CD8-positive, alpha-beta memory T cell (primary cell): ENCODE measurements around the gene EMD. TPM values are rescaled to one million over a fixed set of nuclear protein-coding genes. Genes with fewer than 3 reads are reported as not detected.
A peak's percentile ranks its signal among the peaks of the same experiment; 100 is the strongest.

Experiments used
- CTCF ChIA-PET: fragments of 350-600 bp; sonication (Branson Sonifier 250); formaldehyde crosslinking; loops from one replicate; lab custom pipeline; 2021; ENCODE audit warnings: antibody characterized with exemption; lab: Charles Lee
- POLR2A ChIA-PET: fragments of 350-600 bp; sonication (Branson Sonifier 250); formaldehyde crosslinking; loops from one replicate; lab custom pipeline; 2021; ENCODE audit warnings: antibody characterized with exemption; lab: Charles Lee
- DNase-seq, 5 donors: peaks; one replicate each; pipeline versions ENCODE4 v3.0.0 to v3.0.0-alpha.2; 2020 to 2022; ENCODE audit warnings: mixed read lengths in 1 of 5
- H3K27ac ChIP-seq: one replicate; pipeline ENCODE4 v1.7.0; 2013; ENCODE audit warnings: low read depth, mild to moderate bottlenecking, low read length, moderate library complexity
- H3K27me3 ChIP-seq: 2 replicates; pipeline ENCODE4 v1.7.0; 2013; ENCODE audit warnings: low read length, mild to moderate bottlenecking; ENCODE audit not compliant: insufficient read depth, poor library complexity, severe bottlenecking
- H3K36me3 ChIP-seq: 2 replicates; pipeline ENCODE4 v1.7.0; 2013; ENCODE audit warnings: mild to moderate bottlenecking, low read length, moderate library complexity; ENCODE audit not compliant: insufficient read depth
- H3K4me1 ChIP-seq: 2 replicates; pipeline ENCODE4 v1.7.0; 2013; ENCODE audit warnings: mild to moderate bottlenecking, low read length, moderate library complexity; ENCODE audit not compliant: insufficient read depth
- H3K4me3 ChIP-seq: 2 replicates; pipeline ENCODE4 v1.7.0; 2013; ENCODE audit warnings: mild to moderate bottlenecking, low read length
- H3K9me3 ChIP-seq: 2 replicates; pipeline ENCODE4 v1.7.0; 2013; ENCODE audit warnings: mild to moderate bottlenecking, low read length
- H3K27ac Mint-ChIP-seq, 8 donors: one replicate each; pipeline ENCODE4 v1.8.0; 2020 to 2021; ENCODE audit warnings: mixed read lengths in 8 of 8, mild to moderate bottlenecking in 6 of 8, inconsistent platforms in 3 of 8, moderate library complexity in 3 of 8
- H3K27me3 Mint-ChIP-seq, 2 donors: one replicate each; pipeline ENCODE4 v1.8.0; 2020 to 2021; ENCODE audit warnings: mixed read lengths in 2 of 2, mild to moderate bottlenecking in 1 of 2, moderate library complexity in 1 of 2
- H3K36me3 Mint-ChIP-seq, 3 donors: one replicate each; pipeline ENCODE4 v1.8.0; 2020 to 2021; ENCODE audit warnings: mixed read lengths in 3 of 3, inconsistent platforms in 1 of 3, mild to moderate bottlenecking in 1 of 3
- H3K4me1 Mint-ChIP-seq, 3 donors: one replicate each; pipeline ENCODE4 v1.8.0; 2020 to 2021; ENCODE audit warnings: mixed read lengths in 3 of 3, inconsistent platforms in 1 of 3, mild to moderate bottlenecking in 1 of 3
- H3K4me3 Mint-ChIP-seq, 7 donors: one replicate each; pipeline ENCODE4 v1.8.0; 2020 to 2021; ENCODE audit warnings: mixed read lengths in 7 of 7, mild to moderate bottlenecking in 6 of 7, moderate library complexity in 4 of 7, inconsistent platforms in 2 of 7
- H3K9me3 Mint-ChIP-seq, 5 donors: one replicate each; pipeline ENCODE4 v1.8.0; 2020 to 2022; ENCODE audit warnings: mixed read lengths in 5 of 5, mild to moderate bottlenecking in 3 of 5, moderate library complexity in 2 of 5, inconsistent platforms in 1 of 5
- polyA plus RNA-seq: library from polyadenylated mRNA; unstranded; fragments of 300-500 nt; fragmentation: Illumina TruSeq; gene quantifications from one replicate; pipeline ENCODE4 v1.2.3, GENCODE V29; 2021
- total RNA-seq, 2 experiments: library from RNA; stranded (reverse); gene quantifications; one replicate each; pipeline ENCODE4 v1.2.3, GENCODE V29; 2021

EMD gene
- total and polyA plus RNA-seq, 3 experiments from 2014 or later: 37.2 to 119 (median 107) TPM

- Mint-ChIP-seq H3K9me3 (no peaks in the 10 kb centered on the region), H3K27ac (peak overlapping the region; percentile 84 to 100 (median 98)), H3K4me3 (peak overlapping the region; percentile 79 to 99 (median 95)), H3K4me1 (peaks cover 28 to 35% (median 31%) of the 10 kb centered on the region in 3 donors), H3K27me3 (peaks cover 0 to 10% of the 10 kb centered on the region in 2 donors), H3K36me3 (peaks cover 3 to 49% (median 4%) of the 10 kb centered on the region in 3 donors)
- Histone ChIP-seq H3K27ac (peak overlapping the region; percentile 99), H3K4me3 (peak overlapping the region; percentile 77), H3K9me3 (no peaks in the 10 kb centered on the region), H3K4me1 (peaks cover 29% of the 10 kb centered on the region), H3K36me3 (peaks cover 35% of the 10 kb centered on the region), H3K27me3 (no peaks in the 10 kb centered on the region)
- peak in 1 of 5 donors; percentile 1 for DNase-seq
- POLR2A ChIA-PET: interaction anchor here (0.7 to 3.7 kb wide), 6 partner anchors 11 to 20 kb away, joined by 3 to 22 read pairs (median 4); partner anchors contain the start of gene EMD
- CTCF ChIA-PET: interaction anchor here (1.7 to 2.2 kb wide), 2 partner anchors 17 to 31 kb away, joined by 5 to 7 read pairs; partner anchors contain the start of gene RPL10
Measured at GRCh38 chrX:154367474-154368308, 11.4 kb upstream of the EMD start.

DNA sequence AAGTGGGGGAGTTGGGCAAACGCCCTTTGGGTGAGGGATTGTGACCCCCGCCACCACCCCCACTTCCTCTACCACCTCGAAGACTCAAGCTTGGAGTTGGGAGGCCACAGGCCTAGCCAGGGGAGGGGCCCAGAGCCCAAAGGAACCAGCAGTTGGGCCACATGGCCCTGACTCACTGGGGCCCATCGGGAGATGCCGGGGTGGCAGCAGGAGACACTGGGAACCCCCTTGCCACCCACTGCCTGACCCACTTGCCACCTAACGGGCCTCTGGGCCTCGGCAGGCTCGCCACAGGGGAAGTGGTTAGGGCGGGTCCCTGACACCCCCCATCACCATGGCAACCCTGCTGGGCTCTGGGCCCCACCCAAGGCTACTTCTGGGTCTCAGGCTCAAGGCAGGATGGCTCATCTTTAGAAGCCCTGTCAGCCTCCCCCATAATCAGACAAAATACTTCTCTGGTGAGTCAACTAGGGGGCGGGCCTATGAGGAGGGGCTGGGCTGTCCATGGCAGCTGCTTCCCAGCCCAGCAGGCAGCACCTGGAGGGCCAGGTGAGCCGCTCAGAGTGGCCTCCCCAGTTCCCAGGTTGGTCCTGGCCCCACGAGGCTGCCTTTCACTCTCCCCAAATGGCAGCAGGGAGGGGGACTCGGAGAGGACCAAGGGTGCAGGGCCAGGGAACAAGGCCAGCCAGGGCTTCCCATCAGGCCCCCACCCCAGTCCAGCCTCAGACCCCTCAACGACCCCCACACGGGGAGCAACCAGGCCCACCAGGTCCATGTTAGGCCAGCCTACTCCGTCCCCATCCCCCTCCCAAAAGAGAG lies 10.3 kb upstream of the EMD start:
- peak overlapping the region; percentile 84 to 100 (median 98) for H3K27ac Mint-ChIP-seq
- peak overlapping the region; percentile 77 for H3K4me3 ChIP-seq
- H3K27ac ChIP-seq: peak overlapping the region; percentile 99
- H3K36me3 Mint-ChIP-seq: peaks cover 2 to 44% (median 3%) of the 10 kb centered on the region in 3 donors
- POLR2A ChIA-PET: interaction anchor here (0.9 to 3.7 kb wide), 8 partner anchors 10 to 159 kb away, joined by 3 to 22 read pairs (median 5); partner anchors contain the start of gene EMD
- peak; percentile 84 to 98 (median 91) for DNase-seq
- peak overlapping the region; percentile 79 to 99 (median 95) for H3K4me3 Mint-ChIP-seq
- peaks cover 41% of the 10 kb centered on the region for H3K4me1 ChIP-seq
- H3K9me3 ChIP-seq: no peaks in the 10 kb centered on the region
- H3K9me3 Mint-ChIP-seq: no peaks in the 10 kb centered on the region
- CTCF ChIA-PET: interaction anchor here (0.9 to 2.2 kb wide), 4 partner anchors 18 to 442 kb away, joined by 3 to 7 read pairs (median 4); partner anchors contain the start of genes ARHGAP4 and RPL10
- peaks cover 34 to 38% (median 37%) of the 10 kb centered on the region in 3 donors for H3K4me1 Mint-ChIP-seq
- peaks cover 0 to 9% of the 10 kb centered on the region in 2 donors for H3K27me3 Mint-ChIP-seq
- peaks cover 31% of the 10 kb centered on the region for H3K36me3 ChIP-seq
- no peaks in the 10 kb centered on the region for H3K27me3 ChIP-seq

DNA sequence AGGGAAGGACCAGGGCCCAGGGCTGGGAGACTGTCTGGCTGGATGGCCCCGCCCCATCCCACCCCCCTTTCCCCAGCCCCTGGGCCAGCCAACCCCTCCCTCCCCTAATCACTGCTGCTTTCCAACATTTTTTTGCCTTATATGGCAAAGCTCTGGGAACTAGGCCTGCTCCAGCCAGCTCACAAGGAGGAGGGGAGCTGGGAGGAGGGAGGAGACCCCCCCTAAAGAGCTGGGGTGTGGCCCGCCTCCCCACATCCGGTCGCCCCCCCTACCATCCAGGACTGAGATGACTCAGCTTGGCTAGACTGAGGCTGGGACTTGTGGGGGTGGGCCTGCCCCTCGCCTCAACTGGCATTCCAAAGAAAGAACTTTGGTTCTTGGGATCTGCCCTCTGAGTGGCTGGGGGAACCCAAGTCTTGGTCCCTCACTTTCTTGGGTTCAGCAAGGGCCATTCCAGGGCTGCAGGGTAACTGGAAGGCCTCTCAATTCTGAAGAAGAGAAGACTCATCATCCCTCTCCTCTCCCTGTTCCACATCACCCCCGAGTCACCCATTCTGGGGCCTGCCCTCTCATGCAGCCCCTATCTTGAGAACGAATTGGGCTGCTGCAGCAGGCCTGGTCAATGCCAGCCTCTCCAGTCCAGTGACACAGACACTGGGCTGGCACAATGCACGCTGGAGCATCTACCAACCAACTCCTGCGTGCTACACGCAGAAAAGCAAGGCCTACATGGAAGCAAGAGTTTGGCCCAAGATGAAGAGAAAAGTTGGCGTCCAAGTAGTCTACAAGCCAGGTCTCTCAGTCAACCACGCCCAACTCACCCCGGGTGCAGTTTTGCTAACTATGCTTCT lies 9.4 kb upstream of the EMD start:
- Mint-ChIP-seq H3K4me1 (peaks cover 34 to 37% (median 36%) of the 10 kb centered on the region in 3 donors), H3K36me3 (peaks cover 2 to 37% (median 2%) of the 10 kb centered on the region in 3 donors), H3K9me3 (no peaks in the 10 kb centered on the region), H3K4me3 (peak overlapping the region; percentile 93 to 99 (median 95)), H3K27me3 (peaks cover 0 to 9% of the 10 kb centered on the region in 2 donors), H3K27ac (peak overlapping the region; percentile 96 to 100 (median 98))
- peaks cover 22% of the 10 kb centered on the region for H3K36me3 ChIP-seq
- peak; percentile 65 to 90 (median 75) for DNase-seq
- no peaks in the 10 kb centered on the region for H3K9me3 ChIP-seq
- H3K4me1 ChIP-seq: peaks cover 43% of the 10 kb centered on the region
- H3K4me3 ChIP-seq: peak overlapping the region; percentile 94
- peak overlapping the region; percentile 99 for H3K27ac ChIP-seq
- CTCF ChIA-PET: interaction anchor here (0.9 to 2.2 kb wide), 4 partner anchors 19 to 443 kb away, joined by 3 to 7 read pairs (median 4); partner anchors contain the start of genes ARHGAP4 and RPL10
- H3K27me3 ChIP-seq: no peaks in the 10 kb centered on the region
- POLR2A ChIA-PET: interaction anchor here (1.0 to 3.7 kb wide), 5 partner anchors 9 to 160 kb away, joined by 3 to 22 read pairs (median 7); partner anchors contain the start of gene EMD

- Mint-ChIP-seq H3K27me3 (peaks cover 0 to 8% of the 10 kb centered on the region in 2 donors), H3K4me3 (peak overlapping the region; percentile 93 to 99 (median 95)), H3K27ac (peak overlapping the region; percentile 96 to 100 (median 98)), H3K4me1 (peaks cover 34 to 39% (median 37%) of the 10 kb centered on the region in 3 donors), H3K36me3 (peaks cover 0 to 31% (median 2%) of the 10 kb centered on the region in 3 donors), H3K9me3 (no peaks in the 10 kb centered on the region)
- Histone ChIP-seq H3K36me3 (peaks cover 15% of the 10 kb centered on the region), H3K4me3 (peak overlapping the region; percentile 94), H3K27me3 (no peaks in the 10 kb centered on the region), H3K9me3 (no peaks in the 10 kb centered on the region), H3K4me1 (peaks cover 48% of the 10 kb centered on the region), H3K27ac (peak overlapping the region; percentile 99)
- peak in 1 of 5 donors; percentile 1 for DNase-seq
- ChIA-PET CTCF (interaction anchor here (1.0 kb wide), 1 partner anchor 27 kb away, joined by 4 read pairs; the partner anchor contains the start of gene RPL10), POLR2A (interaction anchor here (0.9 to 3.7 kb wide), 12 partner anchors 8 to 443 kb away, joined by 3 to 22 read pairs (median 4); partner anchors contain the start of genes ATP6AP1, EMD, RPL10 and SLC10A3)
Measured at GRCh38 chrX:154370300-154371016, 8.6 kb upstream of the EMD start.

DNA sequence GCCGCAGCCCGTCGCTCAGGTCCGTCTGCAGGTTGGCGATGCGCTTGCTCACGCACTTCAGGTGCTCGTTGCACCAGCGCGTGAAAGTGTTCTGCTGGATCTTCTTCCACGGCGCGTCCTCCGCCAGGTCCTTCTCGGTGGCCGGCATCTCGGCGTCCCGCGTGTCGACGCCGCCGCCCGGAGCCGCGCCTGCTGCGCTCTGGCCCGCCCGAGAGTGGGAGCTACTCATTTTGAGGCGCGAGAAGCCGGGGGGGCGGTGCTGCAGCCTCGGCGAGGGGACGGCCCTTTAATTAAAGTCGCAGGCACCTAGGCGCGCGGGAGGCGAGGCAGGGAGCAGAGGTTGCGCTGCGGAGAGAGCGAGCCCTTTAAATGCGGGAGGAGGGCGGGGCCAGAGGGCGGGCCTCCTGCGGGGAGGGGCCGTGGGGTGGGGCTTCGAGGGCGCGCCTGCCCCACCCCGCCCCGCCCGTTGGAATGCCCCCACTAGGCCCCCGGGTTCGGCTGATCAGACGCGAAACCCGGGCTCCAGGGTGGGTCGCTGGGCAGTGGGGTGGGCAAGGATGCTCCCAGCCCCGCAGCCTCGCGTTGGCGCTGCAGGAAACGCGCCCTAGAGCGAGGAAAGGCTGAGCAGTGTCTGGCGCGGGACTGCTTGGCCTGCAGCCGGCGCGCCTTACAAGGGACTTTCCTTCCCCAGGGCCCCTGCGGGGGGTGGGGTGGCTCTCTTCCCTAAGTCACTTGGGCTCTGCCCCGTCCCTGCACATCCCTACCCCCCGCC lies 7.9 kb upstream of the EMD start:
- H3K4me1 Mint-ChIP-seq: peaks cover 34 to 39% (median 36%) of the 10 kb centered on the region in 3 donors
- POLR2A ChIA-PET: interaction anchor here (0.9 to 3.7 kb wide), 12 partner anchors 8 to 444 kb away, joined by 3 to 22 read pairs (median 4); partner anchors contain the start of genes ATP6AP1, EMD, RPL10 and SLC10A3
- H3K4me3 ChIP-seq: peak overlapping the region; percentile 94

More for the DNA sequence above, 7.9 kb upstream of the EMD start:
- Histone ChIP-seq H3K27me3 (no peaks in the 10 kb centered on the region), H3K36me3 (peaks cover 14% of the 10 kb centered on the region), H3K27ac (peak overlapping the region; percentile 99), H3K4me1 (peaks cover 47% of the 10 kb centered on the region), H3K9me3 (no peaks in the 10 kb centered on the region)
- DNase-seq: peak; percentile 85 to 96 (median 89)
- Mint-ChIP-seq H3K27ac (peak overlapping the region; percentile 73 to 100 (median 82)), H3K27me3 (peaks cover 0 to 8% of the 10 kb centered on the region in 2 donors), H3K36me3 (peaks cover 0 to 26% (median 0%) of the 10 kb centered on the region in 3 donors), H3K9me3 (no peaks in the 10 kb centered on the region), H3K4me3 (peak overlapping the region; percentile 82 to 97 (median 86))
- CTCF ChIA-PET: interaction anchor here (1.0 to 1.2 kb wide), 2 partner anchors 11 to 27 kb away, joined by 3 to 4 read pairs; partner anchors contain the start of gene RPL10
